Activated T-cell treated with anti-CD3 and anti-CD28 coated beads for 24 hours (primary cell): ENCODE data around the gene GNAS.
"Not testable (repeated sequence)": the region's sequence is repeated elsewhere in the genome, so short reads cannot be mapped to it uniquely, and the experiment has no call there.

Experiments used
- DNase-seq: peaks from one replicate; pipeline ENCODE4 v3.0.0-alpha.2; 2020; ENCODE audit warnings: low read depth

The GNAS gene

GRCh38 chr20:58828804-58829203, 23.7 kb upstream of the GNAS start:
- DNase-seq, result not testable (repeated sequence)

DNA sequence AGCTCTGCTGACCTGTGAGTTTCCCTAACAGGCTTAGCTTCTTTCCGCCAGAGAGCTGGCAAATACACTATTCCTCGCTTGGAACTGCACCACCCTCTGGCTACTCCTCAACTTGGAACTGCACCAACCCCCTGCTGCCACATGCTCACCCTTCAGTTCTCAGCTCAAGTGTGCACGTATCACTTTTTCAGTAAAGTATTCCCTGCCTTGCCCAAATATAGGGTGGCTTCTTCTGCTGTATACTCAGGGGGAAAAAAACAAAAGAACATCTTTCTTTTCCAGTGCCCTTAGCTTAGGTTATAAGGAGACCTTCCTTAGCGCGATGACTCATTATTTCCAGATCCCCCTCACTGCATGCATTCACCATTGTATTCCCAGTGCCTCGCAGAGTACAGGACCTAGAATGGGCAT, 23.0 kb upstream of the GNAS start:
- DNase-seq, result no peak

DNA sequence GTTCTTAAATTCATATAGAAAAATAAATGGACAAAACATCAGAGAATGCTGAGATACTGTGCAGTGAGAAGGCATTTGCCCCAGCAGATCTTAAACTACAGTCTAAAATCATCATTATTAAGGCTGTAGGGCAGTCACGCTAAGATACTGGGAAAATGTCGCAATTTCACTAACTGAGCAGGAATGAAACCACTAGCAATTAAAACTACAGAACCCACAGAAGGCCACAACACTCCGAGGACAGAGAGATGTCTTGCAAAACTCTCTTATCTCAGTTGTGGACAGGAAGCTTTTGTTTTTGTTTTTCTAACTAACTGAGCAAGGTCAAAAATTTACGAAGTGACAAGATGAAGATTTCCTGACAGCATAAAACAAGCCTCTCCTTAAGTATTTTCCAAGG, 20.1 kb upstream of the GNAS start:
- no peak for DNase-seq

GRCh38 chr20:58833921-58834320, 18.6 kb upstream of the GNAS start:
- no peak for DNase-seq

DNA sequence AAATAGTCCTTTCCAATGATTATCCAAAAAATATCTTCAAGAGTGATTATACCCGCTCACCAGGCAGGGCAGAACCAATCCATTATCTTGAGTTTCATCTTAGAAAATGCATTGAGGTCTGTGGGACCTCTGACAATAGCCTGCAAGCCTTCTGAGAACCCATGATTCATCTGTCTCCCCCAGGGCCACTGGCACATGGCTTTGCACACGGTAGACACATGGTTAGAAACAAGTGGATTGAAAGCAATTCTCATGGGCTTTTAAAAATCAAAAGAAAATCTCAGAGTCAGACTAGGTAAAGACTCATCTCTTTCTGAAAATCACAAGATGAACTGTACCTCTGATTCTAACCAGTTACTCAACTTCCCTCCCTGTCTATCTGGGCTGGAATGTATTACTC, 17.3 kb upstream of the GNAS start:
- no peak for DNase-seq

DNA sequence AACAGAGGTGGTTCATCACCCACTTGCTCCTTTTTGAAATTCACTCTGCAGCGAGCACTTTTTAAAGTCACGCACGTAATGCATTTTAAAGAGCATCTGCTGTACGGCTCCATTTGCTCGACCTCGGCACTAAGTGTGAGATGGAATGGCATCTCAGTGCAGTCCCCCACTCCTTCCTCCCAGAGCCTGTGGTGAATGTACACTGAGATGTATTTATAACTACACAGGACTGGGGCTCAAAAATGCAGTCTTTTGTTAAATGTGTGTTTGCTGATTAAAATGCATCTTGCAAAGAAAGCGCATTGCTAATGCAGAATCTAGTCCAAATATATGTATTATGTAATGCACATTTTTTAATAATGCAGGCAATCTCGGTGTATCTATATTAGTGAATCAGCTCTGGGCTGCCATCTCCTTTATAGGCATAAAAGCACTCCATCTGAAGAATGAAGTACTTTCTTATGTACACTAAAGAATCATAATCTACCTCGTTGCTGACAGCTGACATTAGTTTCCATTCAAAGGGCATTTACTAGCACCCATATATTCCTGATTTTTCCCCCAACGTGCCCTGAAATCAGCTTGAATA, 15.8 kb upstream of the GNAS start:
- DNase-seq, result no peak

DNA sequence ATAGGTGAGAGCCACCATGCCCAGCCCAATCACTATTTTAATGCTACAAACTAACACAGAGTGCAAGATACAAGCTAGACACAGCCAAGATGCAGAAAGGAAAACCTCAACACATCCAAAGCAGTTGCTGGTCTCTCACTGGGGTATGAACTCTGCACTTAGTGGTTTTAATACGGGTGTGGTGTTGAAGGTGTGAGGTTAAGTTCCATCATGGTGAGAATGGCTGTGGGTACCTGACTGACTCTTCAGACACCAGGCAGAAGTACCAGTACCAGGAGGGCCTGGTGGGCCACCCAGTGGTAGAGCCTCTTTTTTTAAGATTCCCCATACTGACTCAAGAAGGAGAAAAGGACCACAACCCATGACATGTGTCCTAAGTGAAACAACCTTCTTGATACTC, 14.8 kb upstream of the GNAS start:
- no peak for DNase-seq

DNA sequence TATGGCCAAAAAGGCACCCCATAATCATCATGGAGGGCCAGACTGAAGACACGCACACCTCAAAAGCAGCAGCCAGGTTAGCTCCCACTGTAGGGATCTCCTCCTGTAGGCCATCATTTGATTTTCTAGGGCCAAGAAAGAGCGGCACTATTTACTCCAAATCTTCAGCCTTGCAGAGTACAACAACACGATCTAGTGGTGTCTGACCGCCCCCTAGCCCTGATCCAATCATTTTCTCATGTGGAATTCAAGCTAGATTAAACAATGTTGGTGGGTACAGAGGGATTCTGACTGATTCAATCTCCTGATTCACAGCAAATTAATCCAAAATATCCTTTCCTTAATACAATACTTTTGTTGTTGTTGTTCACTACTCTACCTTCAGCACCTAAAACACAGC, 14.3 kb upstream of the GNAS start:
- no peak for DNase-seq

DNA sequence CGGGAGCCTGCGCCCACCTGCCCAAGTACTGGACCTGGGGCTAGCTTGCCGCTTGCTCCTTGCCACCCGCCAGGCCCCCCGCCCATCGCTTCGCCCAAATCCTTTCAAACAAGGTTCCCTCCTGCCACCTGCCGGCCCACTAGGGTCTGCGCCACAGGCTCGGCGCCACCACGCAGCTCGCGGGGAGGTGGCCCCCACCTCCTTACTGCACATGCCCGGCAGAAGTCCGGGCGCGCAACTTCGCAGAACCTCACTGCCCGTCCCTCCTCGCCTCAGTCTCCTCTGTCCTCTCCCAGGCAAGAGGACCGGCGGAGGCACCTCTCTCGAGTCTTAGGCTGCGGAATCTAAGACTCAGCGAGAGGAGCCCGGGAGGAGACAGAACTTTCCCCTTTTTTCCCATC, 13.0 kb upstream of the GNAS start:
- DNase-seq, result no peak

DNA sequence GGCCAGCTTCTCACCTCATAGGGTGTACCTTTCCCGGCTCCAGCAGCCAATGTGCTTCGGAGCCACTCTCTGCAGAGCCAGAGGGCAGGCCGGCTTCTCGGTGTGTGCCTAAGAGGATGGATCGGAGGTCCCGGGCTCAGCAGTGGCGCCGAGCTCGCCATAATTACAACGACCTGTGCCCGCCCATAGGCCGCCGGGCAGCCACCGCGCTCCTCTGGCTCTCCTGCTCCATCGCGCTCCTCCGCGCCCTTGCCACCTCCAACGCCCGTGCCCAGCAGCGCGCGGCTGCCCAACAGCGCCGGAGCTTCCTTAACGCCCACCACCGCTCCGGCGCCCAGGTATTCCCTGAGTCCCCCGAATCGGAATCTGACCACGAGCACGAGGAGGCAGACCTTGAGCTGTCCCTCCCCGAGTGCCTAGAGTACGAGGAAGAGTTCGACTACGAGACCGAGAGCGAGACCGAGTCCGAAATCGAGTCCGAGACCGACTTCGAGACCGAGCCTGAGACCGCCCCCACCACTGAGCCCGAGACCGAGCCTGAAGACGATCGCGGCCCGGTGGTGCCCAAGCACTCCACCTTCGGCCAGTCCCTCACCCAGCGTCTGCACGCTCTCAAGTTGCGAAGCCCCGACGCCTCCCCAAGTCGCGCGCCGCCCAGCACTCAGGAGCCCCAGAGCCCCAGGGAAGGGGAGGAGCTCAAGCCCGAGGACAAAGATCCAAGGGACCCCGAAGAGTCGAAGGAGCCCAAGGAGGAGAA, 12.3 kb upstream of the GNAS start:
- no peak for DNase-seq

GRCh38 chr20:58840816-58841538, 11.5 kb upstream of the GNAS start:
- DNase-seq, result no peak

GRCh38 chr20:58841539-58842264, 10.8 kb upstream of the GNAS start:
- DNase-seq, result no peak

- no peak for DNase-seq
Measured at GRCh38 chr20:58842276-58842675, 10.2 kb upstream of the GNAS start.

- DNase-seq, result no peak
Measured at GRCh38 chr20:58843128-58843556, 9.4 kb upstream of the GNAS start.

- no peak for DNase-seq
Measured at GRCh38 chr20:58845706-58846105, 6.8 kb upstream of the GNAS start.

DNA sequence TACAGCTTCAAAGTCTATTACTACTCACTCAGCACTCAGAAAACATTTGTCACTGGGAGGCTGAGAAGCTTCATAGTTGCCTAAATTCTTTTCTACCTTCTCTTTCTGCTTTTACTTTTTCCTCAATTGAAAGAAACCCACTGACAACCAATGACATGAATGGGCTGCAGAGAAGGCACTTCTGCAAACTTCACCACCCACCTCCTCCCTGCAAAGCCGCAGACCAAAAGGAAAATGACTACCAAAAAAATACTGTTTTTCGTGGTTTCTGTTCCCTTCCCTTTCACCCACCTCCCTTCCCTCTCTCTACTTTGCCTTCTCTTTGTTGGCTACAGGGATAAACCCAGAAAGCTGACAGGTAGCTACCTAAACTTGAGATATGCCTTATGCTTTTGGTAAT, 5.1 kb upstream of the GNAS start:
- no peak for DNase-seq

DNA sequence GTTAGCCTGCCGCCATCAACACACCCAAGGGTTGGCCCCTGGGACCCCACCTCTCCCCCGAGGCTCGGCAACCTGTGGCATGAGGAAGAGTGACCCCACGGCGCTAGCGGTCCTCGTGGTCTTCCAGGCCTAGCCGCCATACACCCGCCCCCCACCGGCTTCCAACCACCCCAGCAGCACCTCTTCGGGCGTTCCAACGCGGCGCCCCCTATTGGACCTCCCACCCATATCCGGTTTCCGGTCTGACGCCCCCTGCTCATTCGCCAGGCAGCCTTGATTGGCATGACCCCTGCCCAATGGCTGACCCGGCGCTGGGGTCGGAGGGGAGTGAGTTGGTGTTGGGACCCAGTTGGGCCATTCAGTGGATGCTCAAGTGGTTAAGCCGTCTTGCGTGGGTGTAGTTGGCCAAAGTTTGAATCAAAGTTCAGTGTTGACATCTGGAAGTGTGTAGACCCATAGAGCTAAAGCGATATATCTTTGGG, 1.8 kb upstream of the GNAS start, which contains the start of gene GNAS-AS1:
TSS of gene GNAS-AS1 (minus strand) at position 210 of the 482 bp plus-strand sequence.
- peak; percentile 74 for DNase-seq

GRCh38 chr20:58851221-58851968, 1.1 kb upstream of the GNAS start:
- no peak for DNase-seq

DNA sequence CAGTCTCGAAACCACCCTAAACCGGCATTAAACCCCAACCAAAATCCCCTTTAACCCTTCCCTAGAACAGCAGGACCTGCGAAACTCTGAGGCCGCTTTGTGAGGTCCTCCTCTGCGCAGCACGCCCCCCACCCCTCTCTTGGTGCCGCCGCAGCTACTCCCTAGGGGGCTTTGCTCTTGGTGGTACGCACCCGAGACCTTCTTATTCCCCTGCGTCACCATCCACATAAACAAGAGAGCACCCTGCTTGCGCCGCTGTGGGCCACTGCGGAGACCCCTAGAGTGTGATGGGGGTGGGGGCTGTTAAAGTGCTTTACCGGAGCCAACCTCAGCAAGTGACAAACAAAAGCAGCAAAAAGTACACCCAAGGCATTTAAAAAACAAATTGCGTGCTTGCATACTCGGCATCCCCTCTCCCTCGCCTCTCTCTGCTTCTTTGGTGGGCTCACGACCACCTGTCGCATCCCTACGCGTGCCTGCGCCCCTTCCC, 502 bp upstream of the GNAS start:
- DNase-seq, result no peak

GRCh38 chr20:58853466-58853865, 950 bp downstream of the GNAS start:
- DNase-seq, result no peak

DNA sequence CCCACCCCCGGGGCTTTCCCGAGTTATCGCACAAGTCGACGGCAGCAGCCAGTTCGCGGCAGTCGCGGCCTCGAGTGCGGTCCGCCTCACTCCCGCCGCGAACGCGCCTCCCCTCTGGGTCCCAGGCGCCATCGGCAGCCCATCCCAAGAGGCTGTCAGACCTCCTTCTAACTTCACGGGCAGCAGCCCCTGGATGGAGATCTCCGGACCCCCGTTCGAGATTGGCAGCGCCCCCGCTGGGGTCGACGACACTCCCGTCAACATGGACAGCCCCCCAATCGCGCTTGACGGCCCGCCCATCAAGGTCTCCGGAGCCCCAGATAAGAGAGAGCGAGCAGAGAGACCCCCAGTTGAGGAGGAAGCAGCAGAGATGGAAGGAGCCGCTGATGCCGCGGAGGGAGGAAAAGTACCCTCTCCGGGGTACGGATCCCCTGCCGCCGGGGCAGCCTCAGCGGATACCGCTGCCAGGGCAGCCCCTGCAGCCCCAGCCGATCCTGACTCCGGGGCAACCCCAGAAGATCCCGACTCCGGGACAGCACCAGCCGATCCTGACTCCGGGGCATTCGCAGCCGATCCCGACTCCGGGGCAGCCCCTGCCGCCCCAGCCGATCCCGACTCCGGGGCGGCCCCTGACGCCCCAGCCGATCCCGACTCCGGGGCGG, 1.6 kb downstream of the GNAS start:
- DNase-seq, result no peak
